Vagina (tissue), 2 donors: ENCODE measurements around the gene TLE7.

ENCODE experiments used
- POLR2A ChIP-seq, 2 donors: fragments of 450-650 bp; IDR thresholded peaks; one replicate each; pipeline ENCODE4 v1.6.1; 2017; ENCODE audit warnings: antibody characterized with exemption in 2 of 2, mild to moderate bottlenecking in 2 of 2, moderate library complexity in 2 of 2
- POLR2AphosphoS5 ChIP-seq, 2 donors: sonication (generic); formaldehyde crosslinking; IDR thresholded peaks; one replicate each; pipeline ENCODE4 v1.9.0; 2017; ENCODE audit warnings: antibody characterized with exemption in 2 of 2, mild to moderate bottlenecking in 2 of 2, low read depth in 1 of 2; ENCODE audit not compliant: insufficient read depth in 1 of 2
- TF ChIP-seq, protein P1 (sequence below), 3 experiments: fragments of 450-650 bp in 2 of 3; fragments of 200-600 bp in 1 of 3; sonication (generic) in 1 of 3; IDR thresholded peaks; one replicate each; pipeline ENCODE4 v1.5.1; 2017 to 2019; ENCODE audit warnings: antibody characterized with exemption in 3 of 3, mild to moderate bottlenecking in 2 of 3, moderate library complexity in 2 of 3

DNA sequence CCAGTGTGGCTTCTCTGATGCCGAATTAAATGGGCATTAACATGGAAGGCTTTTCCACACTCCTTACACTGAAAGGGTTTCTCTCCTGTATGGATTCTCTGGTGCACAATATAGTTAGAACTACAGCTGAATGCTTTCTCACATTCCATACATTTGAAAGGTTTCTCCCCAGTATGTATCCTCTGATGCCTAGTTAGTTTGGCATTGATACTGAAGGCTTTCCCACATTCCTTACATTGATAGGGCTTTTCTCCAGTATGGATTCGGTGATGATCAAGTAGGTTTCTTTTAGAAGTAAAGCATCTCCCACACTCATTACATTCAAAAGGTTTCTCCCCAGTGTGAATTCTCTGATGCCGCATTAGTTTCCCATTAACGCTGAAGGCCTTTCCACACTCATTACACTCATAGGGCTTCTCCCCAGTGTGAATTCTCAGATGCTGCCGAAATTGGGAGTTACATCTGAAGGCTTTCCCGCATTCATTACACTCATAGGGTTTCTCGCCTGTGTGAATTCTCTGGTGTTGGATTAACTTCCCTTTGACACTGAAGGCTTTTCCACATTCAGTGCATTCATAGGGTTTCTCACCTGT is 6.5 kb upstream of the TLE7 start:
- TF ChIP-seq POLR2AphosphoS5 (IDR thresholded peaks at IDR 0.05; ENCODE audit: insufficient read depth in 1 of 2, low read depth in 1 of 2) (no peak), POLR2A (IDR thresholded peaks at IDR 0.05) (no peak)
- TF ChIP-seq, protein P1, sequence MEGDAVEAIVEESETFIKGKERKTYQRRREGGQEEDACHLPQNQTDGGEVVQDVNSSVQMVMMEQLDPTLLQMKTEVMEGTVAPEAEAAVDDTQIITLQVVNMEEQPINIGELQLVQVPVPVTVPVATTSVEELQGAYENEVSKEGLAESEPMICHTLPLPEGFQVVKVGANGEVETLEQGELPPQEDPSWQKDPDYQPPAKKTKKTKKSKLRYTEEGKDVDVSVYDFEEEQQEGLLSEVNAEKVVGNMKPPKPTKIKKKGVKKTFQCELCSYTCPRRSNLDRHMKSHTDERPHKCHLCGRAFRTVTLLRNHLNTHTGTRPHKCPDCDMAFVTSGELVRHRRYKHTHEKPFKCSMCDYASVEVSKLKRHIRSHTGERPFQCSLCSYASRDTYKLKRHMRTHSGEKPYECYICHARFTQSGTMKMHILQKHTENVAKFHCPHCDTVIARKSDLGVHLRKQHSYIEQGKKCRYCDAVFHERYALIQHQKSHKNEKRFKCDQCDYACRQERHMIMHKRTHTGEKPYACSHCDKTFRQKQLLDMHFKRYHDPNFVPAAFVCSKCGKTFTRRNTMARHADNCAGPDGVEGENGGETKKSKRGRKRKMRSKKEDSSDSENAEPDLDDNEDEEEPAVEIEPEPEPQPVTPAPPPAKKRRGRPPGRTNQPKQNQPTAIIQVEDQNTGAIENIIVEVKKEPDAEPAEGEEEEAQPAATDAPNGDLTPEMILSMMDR (IDR thresholded peaks at IDR 0.05) = no peak
